ENCODE results near the gene IRS2. TPM values are rescaled to one million over a fixed set of nuclear protein-coding genes. Genes with fewer than 3 reads are reported as not detected.

The IRS2 gene
- total and polyA plus RNA-seq, 2 experiments from 2014 or later: 3.6 to 14.5 TPM

DNA sequence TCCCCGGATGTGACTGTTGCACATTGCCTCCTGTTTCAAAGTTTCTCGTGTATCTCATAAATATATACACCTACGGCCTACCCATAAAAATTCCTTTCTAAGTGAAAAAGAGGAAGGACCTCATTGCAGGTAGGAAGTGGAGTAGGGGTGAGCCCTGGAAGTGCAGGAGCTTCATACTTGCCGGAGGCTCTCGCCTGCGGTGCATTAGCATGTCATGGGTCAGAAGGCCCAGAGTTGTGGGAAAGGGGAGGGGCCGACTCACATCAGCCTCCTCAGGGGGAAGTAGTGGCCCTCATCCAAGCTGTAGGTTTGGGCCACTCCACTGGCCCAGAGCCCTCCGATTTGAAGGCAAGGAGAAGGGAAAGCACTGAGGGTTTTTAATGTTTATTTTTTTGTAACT, 26.0 kb upstream of the IRS2 start (continued):
- TF ChIP-seq, protein P1, sequence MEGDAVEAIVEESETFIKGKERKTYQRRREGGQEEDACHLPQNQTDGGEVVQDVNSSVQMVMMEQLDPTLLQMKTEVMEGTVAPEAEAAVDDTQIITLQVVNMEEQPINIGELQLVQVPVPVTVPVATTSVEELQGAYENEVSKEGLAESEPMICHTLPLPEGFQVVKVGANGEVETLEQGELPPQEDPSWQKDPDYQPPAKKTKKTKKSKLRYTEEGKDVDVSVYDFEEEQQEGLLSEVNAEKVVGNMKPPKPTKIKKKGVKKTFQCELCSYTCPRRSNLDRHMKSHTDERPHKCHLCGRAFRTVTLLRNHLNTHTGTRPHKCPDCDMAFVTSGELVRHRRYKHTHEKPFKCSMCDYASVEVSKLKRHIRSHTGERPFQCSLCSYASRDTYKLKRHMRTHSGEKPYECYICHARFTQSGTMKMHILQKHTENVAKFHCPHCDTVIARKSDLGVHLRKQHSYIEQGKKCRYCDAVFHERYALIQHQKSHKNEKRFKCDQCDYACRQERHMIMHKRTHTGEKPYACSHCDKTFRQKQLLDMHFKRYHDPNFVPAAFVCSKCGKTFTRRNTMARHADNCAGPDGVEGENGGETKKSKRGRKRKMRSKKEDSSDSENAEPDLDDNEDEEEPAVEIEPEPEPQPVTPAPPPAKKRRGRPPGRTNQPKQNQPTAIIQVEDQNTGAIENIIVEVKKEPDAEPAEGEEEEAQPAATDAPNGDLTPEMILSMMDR (conservative IDR thresholded peaks at IDR 0.05; ENCODE audit: low read depth in 2 of 2): no peak
- TF ChIP-seq STAT1 (IDR thresholded peaks at IDR 0.05; ENCODE audit: unreplicated experiment): no peak
- TF ChIP-seq, protein P2, sequence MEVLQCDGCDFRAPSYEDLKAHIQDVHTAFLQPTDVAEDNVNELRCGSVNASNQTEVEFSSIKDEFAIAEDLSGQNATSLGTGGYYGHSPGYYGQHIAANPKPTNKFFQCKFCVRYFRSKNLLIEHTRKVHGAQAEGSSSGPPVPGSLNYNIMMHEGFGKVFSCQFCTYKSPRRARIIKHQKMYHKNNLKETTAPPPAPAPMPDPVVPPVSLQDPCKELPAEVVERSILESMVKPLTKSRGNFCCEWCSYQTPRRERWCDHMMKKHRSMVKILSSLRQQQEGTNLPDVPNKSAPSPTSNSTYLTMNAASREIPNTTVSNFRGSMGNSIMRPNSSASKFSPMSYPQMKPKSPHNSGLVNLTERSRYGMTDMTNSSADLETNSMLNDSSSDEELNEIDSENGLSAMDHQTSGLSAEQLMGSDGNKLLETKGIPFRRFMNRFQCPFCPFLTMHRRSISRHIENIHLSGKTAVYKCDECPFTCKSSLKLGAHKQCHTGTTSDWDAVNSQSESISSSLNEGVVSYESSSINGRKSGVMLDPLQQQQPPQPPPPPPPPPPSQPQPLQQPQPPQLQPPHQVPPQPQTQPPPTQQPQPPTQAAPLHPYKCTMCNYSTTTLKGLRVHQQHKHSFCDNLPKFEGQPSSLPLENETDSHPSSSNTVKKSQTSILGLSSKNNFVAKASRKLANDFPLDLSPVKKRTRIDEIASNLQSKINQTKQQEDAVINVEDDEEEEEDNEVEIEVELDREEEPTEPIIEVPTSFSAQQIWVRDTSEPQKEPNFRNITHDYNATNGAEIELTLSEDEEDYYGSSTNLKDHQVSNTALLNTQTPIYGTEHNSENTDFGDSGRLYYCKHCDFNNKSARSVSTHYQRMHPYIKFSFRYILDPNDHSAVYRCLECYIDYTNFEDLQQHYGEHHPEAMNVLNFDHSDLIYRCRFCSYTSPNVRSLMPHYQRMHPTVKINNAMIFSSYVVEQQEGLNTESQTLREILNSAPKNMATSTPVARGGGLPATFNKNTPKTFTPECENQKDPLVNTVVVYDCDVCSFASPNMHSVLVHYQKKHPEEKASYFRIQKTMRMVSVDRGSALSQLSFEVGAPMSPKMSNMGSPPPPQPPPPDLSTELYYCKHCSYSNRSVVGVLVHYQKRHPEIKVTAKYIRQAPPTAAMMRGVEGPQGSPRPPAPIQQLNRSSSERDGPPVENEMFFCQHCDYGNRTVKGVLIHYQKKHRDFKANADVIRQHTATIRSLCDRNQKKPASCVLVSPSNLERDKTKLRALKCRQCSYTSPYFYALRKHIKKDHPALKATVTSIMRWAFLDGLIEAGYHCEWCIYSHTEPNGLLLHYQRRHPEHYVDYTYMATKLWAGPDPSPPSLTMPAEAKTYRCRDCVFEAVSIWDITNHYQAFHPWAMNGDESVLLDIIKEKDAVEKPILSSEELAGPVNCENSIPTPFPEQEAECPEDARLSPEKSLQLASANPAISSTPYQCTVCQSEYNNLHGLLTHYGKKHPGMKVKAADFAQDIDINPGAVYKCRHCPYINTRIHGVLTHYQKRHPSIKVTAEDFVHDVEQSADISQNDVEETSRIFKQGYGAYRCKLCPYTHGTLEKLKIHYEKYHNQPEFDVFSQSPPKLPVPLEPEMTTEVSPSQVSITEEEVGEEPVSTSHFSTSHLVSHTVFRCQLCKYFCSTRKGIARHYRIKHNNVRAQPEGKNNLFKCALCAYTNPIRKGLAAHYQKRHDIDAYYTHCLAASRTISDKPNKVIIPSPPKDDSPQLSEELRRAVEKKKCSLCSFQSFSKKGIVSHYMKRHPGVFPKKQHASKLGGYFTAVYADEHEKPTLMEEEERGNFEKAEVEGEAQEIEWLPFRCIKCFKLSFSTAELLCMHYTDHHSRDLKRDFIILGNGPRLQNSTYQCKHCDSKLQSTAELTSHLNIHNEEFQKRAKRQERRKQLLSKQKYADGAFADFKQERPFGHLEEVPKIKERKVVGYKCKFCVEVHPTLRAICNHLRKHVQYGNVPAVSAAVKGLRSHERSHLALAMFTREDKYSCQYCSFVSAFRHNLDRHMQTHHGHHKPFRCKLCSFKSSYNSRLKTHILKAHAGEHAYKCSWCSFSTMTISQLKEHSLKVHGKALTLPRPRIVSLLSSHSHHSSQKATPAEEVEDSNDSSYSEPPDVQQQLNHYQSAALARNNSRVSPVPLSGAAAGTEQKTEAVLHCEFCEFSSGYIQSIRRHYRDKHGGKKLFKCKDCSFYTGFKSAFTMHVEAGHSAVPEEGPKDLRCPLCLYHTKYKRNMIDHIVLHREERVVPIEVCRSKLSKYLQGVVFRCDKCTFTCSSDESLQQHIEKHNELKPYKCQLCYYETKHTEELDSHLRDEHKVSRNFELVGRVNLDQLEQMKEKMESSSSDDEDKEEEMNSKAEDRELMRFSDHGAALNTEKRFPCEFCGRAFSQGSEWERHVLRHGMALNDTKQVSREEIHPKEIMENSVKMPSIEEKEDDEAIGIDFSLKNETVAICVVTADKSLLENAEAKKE (CRISPR knock-in tag; IDR thresholded peaks at IDR 0.05): no peak

DNA sequence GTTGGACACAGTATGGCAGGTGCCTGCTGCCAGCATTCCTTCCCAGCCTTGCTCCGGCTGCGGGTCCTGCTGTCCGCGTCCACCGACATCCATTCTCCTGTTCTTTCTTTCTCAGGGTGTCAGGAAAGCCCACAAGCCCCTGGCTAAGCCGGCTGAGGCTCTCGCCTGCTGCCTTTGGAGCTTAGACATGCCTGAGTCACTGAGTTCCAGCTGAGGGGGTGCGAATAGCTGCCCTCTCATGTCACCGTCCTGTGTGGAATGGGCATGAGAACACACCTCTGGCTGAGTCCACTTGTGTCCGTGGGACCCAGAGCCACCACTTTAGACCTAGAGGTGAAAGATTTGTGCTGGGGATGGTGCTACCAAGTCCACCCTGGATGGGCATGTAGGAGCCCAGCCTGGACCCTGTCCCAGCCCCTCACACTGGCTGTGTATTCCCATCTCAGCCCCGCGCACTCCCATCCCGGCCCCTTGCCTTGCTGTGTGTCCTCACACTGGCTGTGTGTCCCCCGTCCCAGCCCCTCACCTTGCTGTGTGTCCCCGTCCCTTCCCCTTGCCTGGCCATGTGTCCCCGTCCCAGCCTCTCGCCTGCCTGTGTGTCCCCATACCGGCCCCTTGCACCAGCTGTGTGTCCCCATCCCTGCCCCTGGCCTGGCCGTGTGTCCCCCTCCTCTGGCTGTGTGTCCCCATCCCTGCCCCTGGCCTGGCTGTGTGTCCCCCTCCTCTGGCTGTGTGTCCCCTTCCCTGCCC, 24.6 kb upstream of the IRS2 start:
- Mint-ChIP-seq H3K9me3 (no peaks in the 10 kb centered on the region), H3K36me3 (ENCODE audit: low read depth) (no peaks in the 10 kb centered on the region), H3K27ac (no peak overlapping the region), H3K27me3 (ENCODE audit: insufficient read depth, low read depth, poor library complexity) (peaks cover 4% of the 10 kb centered on the region), H3K4me1 (peaks cover 3% of the 10 kb centered on the region), H3K4me3 (no peak overlapping the region)
- DNase-seq (ENCODE audit: low spot score) (no peak), ATAC-seq (no peak)
- Histone ChIP-seq H3K27me3 (ENCODE audit: insufficient read depth) (no peaks in the 10 kb centered on the region), H3K4me3 (no peak overlapping the region), H3K4me1 (ENCODE audit: insufficient read depth) (no peaks in the 10 kb centered on the region), H3K9me2 (ENCODE audit: insufficient read depth) (no peaks in the 10 kb centered on the region), H3F3A (replicated peaks; ENCODE audit: low read depth) (no peaks in the 10 kb centered on the region), H3K36me3 (ENCODE audit: insufficient read depth) (no peaks in the 10 kb centered on the region), H3K79me2 (replicated peaks; ENCODE audit: insufficient read depth) (no peaks in the 10 kb centered on the region), H3K4me2 (no peak overlapping the region), H2AFZ (no peak overlapping the region), H4K20me1 (replicated peaks; ENCODE audit: insufficient read depth) (no peaks in the 10 kb centered on the region), H3K27ac (ENCODE audit: low read depth) (no peak overlapping the region)
- no peak for TF ChIP-seq EZH2phosphoT487 (IDR thresholded peaks at IDR 0.05; ENCODE audit: unreplicated experiment)
- no peak for TF ChIP-seq NANOG (IDR thresholded peaks at IDR 0.05; ENCODE audit: borderline replicate concordance)
- TF ChIP-seq, protein P2 (CRISPR knock-in tag; IDR thresholded peaks at IDR 0.05): no peak
- no peak for TF ChIP-seq JUNB (IDR thresholded peaks at IDR 0.05; ENCODE audit: unreplicated experiment)
- no peak for TF ChIP-seq ZNF114 (CRISPR knock-in tag; IDR thresholded peaks at IDR 0.05)

Data from GM23338 (cell line).